ENCODE results near the gene ACVR2B. TPM values are rescaled to one million over a fixed set of nuclear protein-coding genes. Genes with fewer than 3 reads are reported as not detected.
"Not testable (repeated sequence)": the region's sequence is repeated elsewhere in the genome, so short reads cannot be mapped to it uniquely, and the experiment has no call there.

ACVR2B gene
- total RNA-seq, 1 experiment from 2014 or later = 2.8 TPM

- BruUV-seq (replicated peaks); ATAC-seq; CTCF ChIA-PET: not testable (repeated sequence)
These were observed 26.8 kb upstream of the ACVR2B start for GRCh38 chr3:38426798-38427426.

GRCh38 chr3:38432871-38433658 lies 20.6 kb upstream of the ACVR2B start:
- H3K36me3 ChIP-seq (ENCODE audit: control insufficient read depth, insufficient read depth, low read length); CTCF ChIA-PET; ATAC-seq; H3K27ac ChIP-seq (ENCODE audit: low read length); H3K4me1 ChIP-seq (ENCODE audit: control insufficient read depth, insufficient read depth, low read length); H3K27me3 ChIP-seq (ENCODE audit: control insufficient read depth, insufficient read depth, low read length); DNase-seq (ENCODE audit: low read depth, low spot score); intact Hi-C loops (cut with micrococcal nuclease; ENCODE audit: unreplicated experiment); H3K4me3 ChIP-seq (ENCODE audit: low read depth in 2 of 2, low read length in 2 of 2); in situ Hi-C loops (cut with HindIII; ENCODE audit: low pct_unique_long_range_greater_than_20kb, low sequenced_read_pairs); H3K9me3 ChIP-seq (ENCODE audit: control insufficient read depth, insufficient read depth, low read depth, low read length); BruUV-seq (replicated peaks); POLR2A ChIA-PET: not testable (repeated sequence)

More at GRCh38 chr3:38426798-38427426, 26.8 kb upstream of the ACVR2B start:
- DNase-seq (ENCODE audit: low read depth, low spot score); H3K4me1 ChIP-seq (ENCODE audit: control insufficient read depth, insufficient read depth, low read length); intact Hi-C loops (cut with micrococcal nuclease; ENCODE audit: unreplicated experiment); POLR2A ChIA-PET; H3K27me3 ChIP-seq (ENCODE audit: control insufficient read depth, insufficient read depth, low read length); H3K27ac ChIP-seq (ENCODE audit: low read length); in situ Hi-C loops (cut with HindIII; ENCODE audit: low pct_unique_long_range_greater_than_20kb, low sequenced_read_pairs); H3K9me3 ChIP-seq (ENCODE audit: control insufficient read depth, insufficient read depth, low read depth, low read length); H3K36me3 ChIP-seq (ENCODE audit: control insufficient read depth, insufficient read depth, low read length); H3K4me3 ChIP-seq (ENCODE audit: low read depth in 2 of 2, low read length in 2 of 2): not testable (repeated sequence)

- H3K4me3 ChIP-seq (ENCODE audit: low read depth in 2 of 2, low read length in 2 of 2); DNase-seq (ENCODE audit: low read depth, low spot score); CTCF ChIA-PET; in situ Hi-C loops (cut with HindIII; ENCODE audit: low pct_unique_long_range_greater_than_20kb, low sequenced_read_pairs); BruUV-seq (replicated peaks); H3K9me3 ChIP-seq (ENCODE audit: control insufficient read depth, insufficient read depth, low read depth, low read length); H3K4me1 ChIP-seq (ENCODE audit: control insufficient read depth, insufficient read depth, low read length); intact Hi-C loops (cut with micrococcal nuclease; ENCODE audit: unreplicated experiment); ATAC-seq; H3K36me3 ChIP-seq (ENCODE audit: control insufficient read depth, insufficient read depth, low read length); POLR2A ChIA-PET; H3K27ac ChIP-seq (ENCODE audit: low read length); H3K27me3 ChIP-seq (ENCODE audit: control insufficient read depth, insufficient read depth, low read length): not testable (repeated sequence)
These were observed 20.0 kb upstream of the ACVR2B start for GRCh38 chr3:38433661-38434060.

- H3K4me1 ChIP-seq (ENCODE audit: control insufficient read depth, insufficient read depth, low read length); H3K36me3 ChIP-seq (ENCODE audit: control insufficient read depth, insufficient read depth, low read length); DNase-seq (ENCODE audit: low read depth, low spot score); ATAC-seq; CTCF ChIA-PET; intact Hi-C loops (cut with micrococcal nuclease; ENCODE audit: unreplicated experiment); in situ Hi-C loops (cut with HindIII; ENCODE audit: low pct_unique_long_range_greater_than_20kb, low sequenced_read_pairs); H3K27ac ChIP-seq (ENCODE audit: low read length); H3K4me3 ChIP-seq (ENCODE audit: low read depth in 2 of 2, low read length in 2 of 2); H3K27me3 ChIP-seq (ENCODE audit: control insufficient read depth, insufficient read depth, low read length); POLR2A ChIA-PET; H3K9me3 ChIP-seq (ENCODE audit: control insufficient read depth, insufficient read depth, low read depth, low read length); BruUV-seq (replicated peaks): not testable (repeated sequence)
These were observed 15.1 kb upstream of the ACVR2B start for GRCh38 chr3:38438436-38439069.

- H3K9me3 ChIP-seq (ENCODE audit: control insufficient read depth, insufficient read depth, low read depth, low read length); DNase-seq (ENCODE audit: low read depth, low spot score); ATAC-seq; H3K27ac ChIP-seq (ENCODE audit: low read length); H3K36me3 ChIP-seq (ENCODE audit: control insufficient read depth, insufficient read depth, low read length); CTCF ChIA-PET; H3K4me3 ChIP-seq (ENCODE audit: low read depth in 2 of 2, low read length in 2 of 2); BruUV-seq (replicated peaks); H3K27me3 ChIP-seq (ENCODE audit: control insufficient read depth, insufficient read depth, low read length); POLR2A ChIA-PET; H3K4me1 ChIP-seq (ENCODE audit: control insufficient read depth, insufficient read depth, low read length); in situ Hi-C loops (cut with HindIII; ENCODE audit: low pct_unique_long_range_greater_than_20kb, low sequenced_read_pairs); intact Hi-C loops (cut with micrococcal nuclease; ENCODE audit: unreplicated experiment): not testable (repeated sequence)
These were observed 10.5 kb upstream of the ACVR2B start for GRCh38 chr3:38443205-38443604.
